Fibroblast of lung (primary cell): ENCODE data around the gene RAI1. TPM values are rescaled to one million over a fixed set of nuclear protein-coding genes. Genes with fewer than 3 reads are reported as not detected.
A peak's percentile ranks its signal among the peaks of the same experiment; 100 is the strongest.

Source experiments
- DNase-seq, 2 donors: peaks; one replicate each; pipeline versions ENCODE4 v3.0.0 to v3.0.0-alpha.2; 2010; ENCODE audit warnings: low read depth in 2 of 2
- H2AFZ ChIP-seq: 2 replicates; pipeline ENCODE4 v1.5.1; 2012; ENCODE audit warnings: low read length, control low read depth, inconsistent platforms
- H3K27ac ChIP-seq: 2 replicates; pipeline ENCODE4 v1.5.1; 2011; ENCODE audit warnings: low read length, control low read depth; ENCODE audit not compliant: insufficient read depth
- H3K27me3 ChIP-seq: 2 replicates; pipeline ENCODE4 v1.5.1; 2011; ENCODE audit warnings: mild to moderate bottlenecking, low read length; ENCODE audit not compliant: control insufficient read depth, insufficient read depth
- H3K36me3 ChIP-seq: 2 replicates; pipeline ENCODE4 v1.5.1; 2011; ENCODE audit warnings: low read length; ENCODE audit not compliant: control insufficient read depth, insufficient read depth
- H3K4me1 ChIP-seq: 2 replicates; pipeline ENCODE4 v1.5.1; 2011; ENCODE audit warnings: low read length; ENCODE audit not compliant: control insufficient read depth, insufficient read depth; ENCODE audit errors: extremely low read depth
- H3K4me2 ChIP-seq: 2 replicates; pipeline ENCODE4 v1.5.1; 2011; ENCODE audit warnings: low read length, control low read depth; ENCODE audit not compliant: insufficient read depth; ENCODE audit errors: extremely low read depth
- H3K4me3 ChIP-seq, 4 experiments: fragments of 200-600 bp in 1 of 4; sonication (generic) in 1 of 4; replicated peaks in 1 of 4; 2 replicates each; pipeline ENCODE4 v1.5.1; 2011 to 2016; ENCODE audit warnings: low read length in 4 of 4, low read depth in 3 of 4, mild to moderate bottlenecking in 3 of 4, control low read depth in 2 of 4, inconsistent platforms in 1 of 4, mixed read lengths in 1 of 4; ENCODE audit not compliant: insufficient read depth in 1 of 4; ENCODE audit errors: control extremely low read depth in 1 of 4
- H3K79me2 ChIP-seq: 2 replicates; pipeline ENCODE4 v1.5.1; 2012; ENCODE audit warnings: mild to moderate bottlenecking, low read length, inconsistent platforms; ENCODE audit not compliant: control insufficient read depth, insufficient read depth
- H3K9ac ChIP-seq: 2 replicates; pipeline ENCODE4 v1.5.1; 2011; ENCODE audit warnings: mild to moderate bottlenecking, low read length, control low read depth; ENCODE audit not compliant: insufficient read depth
- H3K9me3 ChIP-seq: 2 replicates; pipeline ENCODE4 v1.5.1; 2012; ENCODE audit warnings: low read depth, low read length; ENCODE audit not compliant: control insufficient read depth, insufficient read depth
- H4K20me1 ChIP-seq: 2 replicates; pipeline ENCODE4 v1.5.1; 2011; ENCODE audit warnings: low read length; ENCODE audit not compliant: control insufficient read depth, insufficient read depth; ENCODE audit errors: extremely low read depth
- CTCF ChIP-seq, 2 donors: IDR thresholded peaks in 1 of 2; conservative IDR thresholded peaks in 1 of 2; 1 replicate in 1 of 2; 2 replicates in 1 of 2; pipeline ENCODE4 v1.5.1; 2011 to 2012; ENCODE audit warnings: low read length in 2 of 2, control low read depth in 1 of 2, inconsistent platforms in 1 of 2, low read depth in 1 of 2, mild to moderate bottlenecking in 1 of 2
- EZH2 ChIP-seq: IDR thresholded peaks from 2 replicates; pipeline ENCODE4 v1.5.1; 2012; ENCODE audit warnings: low read length, control low read depth, mild to moderate bottlenecking; ENCODE audit errors: missing control alignments
- polyA plus RNA-seq, 2 donors: library from polyadenylated mRNA; depleted of rRNA in 1 of 2; stranded (reverse) in 1 of 2; unstranded in 1 of 2; fragments of >200 nt; gene quantifications; 2 replicates each; pipeline ENCODE4 v1.2.1, GENCODE V29; 2011 to 2012; ENCODE audit warnings: missing spikeins in 1 of 2
- total RNA-seq: library from RNA; depleted of rRNA; stranded (reverse); fragments of >200 nt; gene quantifications from 2 replicates; pipeline ENCODE4 v1.2.1, GENCODE V29; 2014

RAI1 gene
- total and polyA plus RNA-seq, 2 donors (not counting 1 experiment from before 2014, with no cell fraction given), result 2.1 to 6.6 TPM

GRCh38 chr17:17790637-17791464 is 109.6 kb downstream of the RAI1 start:
- H3K4me2 ChIP-seq, result no peak overlapping the region
- H3K79me2 ChIP-seq, result no peaks in the 10 kb centered on the region
- peaks cover 3% of the 10 kb centered on the region for H3K4me1 ChIP-seq
- no peak overlapping the region for H3K27ac ChIP-seq
- no peak overlapping the region for H3K4me3 ChIP-seq
- H3K27me3 ChIP-seq, result no peaks in the 10 kb centered on the region
- no peaks in the 10 kb centered on the region for H4K20me1 ChIP-seq
- no peaks in the 10 kb centered on the region for H3K9me3 ChIP-seq
- no peak overlapping the region for H2AFZ ChIP-seq
- H3K36me3 ChIP-seq, result peaks cover 10% of the 10 kb centered on the region
- no peak for DNase-seq
- H3K9ac ChIP-seq, result no peak overlapping the region
- no peak for TF ChIP-seq CTCF (conservative IDR thresholded peaks at IDR 0.05 in 1 of 2, IDR thresholded peaks at IDR 0.05 in 1 of 2; ENCODE audit: low read depth in 1 of 2, low read length in 2 of 2)
- no peak for TF ChIP-seq EZH2

- H2AFZ ChIP-seq, result no peak overlapping the region
- TF ChIP-seq CTCF (conservative IDR thresholded peaks at IDR 0.05 in 1 of 2, IDR thresholded peaks at IDR 0.05 in 1 of 2; ENCODE audit: low read depth in 1 of 2, low read length in 2 of 2) (no peak), EZH2 (no peak)
- H3K9ac ChIP-seq, result no peak overlapping the region
- H3K79me2 ChIP-seq, result no peaks in the 10 kb centered on the region
- H3K27ac ChIP-seq, result no peak overlapping the region
- no peak overlapping the region for H3K4me3 ChIP-seq
- no peaks in the 10 kb centered on the region for H3K9me3 ChIP-seq
- H3K36me3 ChIP-seq, result peaks cover 13% of the 10 kb centered on the region
- H3K4me2 ChIP-seq, result no peak overlapping the region
- no peak for DNase-seq
- no peaks in the 10 kb centered on the region for H4K20me1 ChIP-seq
- no peaks in the 10 kb centered on the region for H3K27me3 ChIP-seq
- H3K4me1 ChIP-seq, result peaks cover 3% of the 10 kb centered on the region
Measured at GRCh38 chr17:17792037-17792550, 110.8 kb downstream of the RAI1 start.

DNA sequence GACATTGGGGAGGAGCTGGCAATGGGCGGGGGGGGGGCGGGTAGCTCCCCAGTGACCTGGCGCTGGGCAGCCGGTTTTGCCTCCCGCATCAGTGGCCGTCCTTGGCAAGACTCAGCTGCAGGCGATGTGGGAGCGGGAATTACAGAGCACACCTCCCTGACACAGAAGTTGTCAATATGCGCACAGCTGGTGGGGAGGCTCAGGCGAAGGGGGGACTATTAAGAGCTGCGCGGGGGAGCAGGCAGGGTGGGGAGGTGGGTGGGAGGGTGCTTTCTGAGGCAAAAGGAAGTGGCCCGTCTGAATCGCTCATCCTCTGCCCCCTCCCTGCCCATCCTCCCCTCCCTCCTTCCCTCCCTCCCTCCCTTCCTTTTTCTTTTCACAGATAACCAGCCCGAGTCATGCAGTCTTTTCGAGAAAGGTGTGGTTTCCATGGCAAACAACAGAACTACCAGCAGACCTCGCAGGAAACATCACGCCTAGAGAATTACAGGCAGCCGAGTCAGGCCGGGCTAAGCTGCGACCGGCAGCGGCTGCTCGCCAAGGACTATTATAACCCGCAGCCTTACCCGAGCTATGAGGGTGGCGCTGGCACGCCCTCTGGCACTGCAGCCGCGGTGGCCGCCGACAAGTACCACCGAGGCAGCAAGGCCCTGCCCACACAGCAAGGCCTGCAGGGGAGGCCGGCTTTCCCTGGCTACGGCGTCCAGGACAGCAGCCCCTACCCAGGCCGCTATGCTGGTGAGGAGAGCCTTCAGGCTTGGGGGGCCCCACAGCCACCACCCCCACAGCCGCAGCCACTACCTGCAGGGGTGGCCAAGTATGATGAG is 111.5 kb downstream of the RAI1 start:
- Histone ChIP-seq H3K4me2 (no peak overlapping the region), H3K4me3 (no peak overlapping the region), H4K20me1 (no peaks in the 10 kb centered on the region), H3K36me3 (peaks cover 14% of the 10 kb centered on the region), H2AFZ (no peak overlapping the region), H3K27me3 (no peaks in the 10 kb centered on the region), H3K27ac (no peak overlapping the region), H3K9ac (no peak overlapping the region), H3K9me3 (no peaks in the 10 kb centered on the region), H3K79me2 (no peaks in the 10 kb centered on the region), H3K4me1 (peaks cover 3% of the 10 kb centered on the region)
- TF ChIP-seq CTCF (conservative IDR thresholded peaks at IDR 0.05 in 1 of 2, IDR thresholded peaks at IDR 0.05 in 1 of 2; ENCODE audit: low read depth in 1 of 2, low read length in 2 of 2) (no peak), EZH2 (no peak)
- DNase-seq, result peak; percentile 49 to 89
